ENCODE measurements around the gene FTCD.
A peak's percentile ranks its signal among the peaks of the same experiment; 100 is the strongest.
"Not testable (repeated sequence)": the region's sequence is repeated elsewhere in the genome, so short reads cannot be mapped to it uniquely, and the experiment has no call there.

The FTCD gene

DNA sequence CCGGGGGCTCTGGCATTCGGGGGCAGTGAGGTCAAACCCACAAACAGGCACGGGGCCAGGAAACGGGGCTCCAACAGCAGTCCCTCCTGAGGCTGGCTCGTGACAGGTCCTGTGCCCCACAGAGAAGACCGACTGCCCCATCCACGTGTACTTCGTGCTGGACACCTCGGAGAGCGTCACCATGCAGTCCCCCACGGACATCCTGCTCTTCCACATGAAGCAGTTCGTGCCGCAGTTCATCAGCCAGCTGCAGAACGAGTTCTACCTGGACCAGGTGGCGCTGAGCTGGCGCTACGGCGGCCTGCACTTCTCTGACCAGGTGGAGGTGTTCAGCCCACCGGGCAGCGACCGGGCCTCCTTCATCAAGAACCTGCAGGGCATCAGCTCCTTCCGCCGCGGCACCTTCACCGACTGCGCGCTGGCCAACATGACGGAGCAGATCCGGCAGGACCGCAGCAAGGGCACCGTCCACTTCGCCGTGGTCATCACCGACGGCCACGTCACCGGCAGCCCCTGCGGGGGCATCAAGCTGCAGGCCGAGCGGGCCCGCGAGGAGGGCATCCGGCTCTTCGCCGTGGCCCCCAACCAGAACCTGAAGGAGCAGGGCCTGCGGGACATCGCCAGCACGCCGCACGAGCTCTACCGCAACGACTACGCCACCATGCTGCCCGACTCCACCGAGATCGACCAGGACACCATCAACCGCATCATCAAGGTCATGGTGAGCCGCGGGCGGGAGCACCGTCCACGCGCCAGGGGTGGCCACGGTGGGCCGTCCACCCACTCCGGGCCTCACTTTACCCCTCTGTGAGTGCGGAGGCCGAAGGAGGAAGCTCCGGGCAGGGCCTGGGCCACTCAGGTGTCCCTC lies 43.3 kb downstream of the FTCD start:
- DNase-seq (ENCODE audit: low read depth in 2 of 2, low spot score in 1 of 2): no peak

DNA sequence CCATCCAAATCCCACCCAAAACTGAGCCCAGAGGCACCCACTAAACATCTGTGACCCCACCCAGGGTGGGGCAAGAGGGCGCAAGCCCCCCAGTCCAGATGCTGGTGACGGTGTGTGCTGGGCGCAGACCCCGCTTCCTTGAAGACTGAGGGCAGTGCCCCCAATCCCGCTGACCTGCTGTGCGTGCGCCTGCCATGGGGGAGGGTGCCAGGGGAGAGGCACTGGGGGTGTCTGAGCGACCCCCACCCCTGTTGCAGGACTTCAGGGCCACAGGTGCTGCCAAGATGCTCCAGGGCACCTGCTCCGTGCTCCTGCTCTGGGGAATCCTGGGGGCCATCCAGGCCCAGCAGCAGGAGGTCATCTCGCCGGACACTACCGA lies 44.2 kb downstream of the FTCD start:
- DNase-seq (ENCODE audit: low read depth in 2 of 2, low spot score in 1 of 2): no peak

DNA sequence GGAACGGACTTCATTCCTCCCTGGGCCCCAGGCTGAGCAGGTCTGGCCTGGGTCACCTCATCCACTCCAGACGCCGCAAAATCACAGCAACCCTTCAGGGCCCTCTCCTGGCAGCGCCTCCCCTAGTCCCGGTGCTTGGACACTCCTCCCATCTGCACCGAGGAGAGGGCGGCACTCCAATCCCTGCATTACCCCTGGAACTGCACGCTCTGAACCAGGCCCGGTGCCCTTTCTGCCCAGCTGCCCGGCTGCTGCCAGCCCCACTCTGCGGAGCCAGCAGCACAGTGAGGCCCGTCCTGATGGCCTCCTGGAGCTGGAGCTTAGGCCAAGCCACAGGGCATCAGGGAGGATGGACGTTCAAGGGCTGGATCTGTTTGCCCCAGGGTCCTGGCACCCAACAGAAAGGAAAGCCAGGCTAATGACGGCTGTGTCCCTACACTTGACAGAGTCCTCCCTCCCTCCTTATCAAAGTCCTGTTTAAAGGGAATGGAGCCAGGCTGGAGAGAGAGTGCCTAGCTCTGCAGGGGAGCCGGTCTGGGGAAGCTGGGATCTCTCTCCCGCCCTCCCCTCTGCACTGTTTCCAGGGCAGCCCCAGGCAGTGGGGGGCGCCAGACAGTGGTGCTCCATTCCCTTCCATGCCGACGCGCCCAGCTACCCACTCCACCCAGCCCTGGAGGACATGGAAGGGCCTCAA lies 44.7 kb downstream of the FTCD start:
- no peak for DNase-seq (ENCODE audit: low read depth in 2 of 2, low spot score in 1 of 2)

DNA sequence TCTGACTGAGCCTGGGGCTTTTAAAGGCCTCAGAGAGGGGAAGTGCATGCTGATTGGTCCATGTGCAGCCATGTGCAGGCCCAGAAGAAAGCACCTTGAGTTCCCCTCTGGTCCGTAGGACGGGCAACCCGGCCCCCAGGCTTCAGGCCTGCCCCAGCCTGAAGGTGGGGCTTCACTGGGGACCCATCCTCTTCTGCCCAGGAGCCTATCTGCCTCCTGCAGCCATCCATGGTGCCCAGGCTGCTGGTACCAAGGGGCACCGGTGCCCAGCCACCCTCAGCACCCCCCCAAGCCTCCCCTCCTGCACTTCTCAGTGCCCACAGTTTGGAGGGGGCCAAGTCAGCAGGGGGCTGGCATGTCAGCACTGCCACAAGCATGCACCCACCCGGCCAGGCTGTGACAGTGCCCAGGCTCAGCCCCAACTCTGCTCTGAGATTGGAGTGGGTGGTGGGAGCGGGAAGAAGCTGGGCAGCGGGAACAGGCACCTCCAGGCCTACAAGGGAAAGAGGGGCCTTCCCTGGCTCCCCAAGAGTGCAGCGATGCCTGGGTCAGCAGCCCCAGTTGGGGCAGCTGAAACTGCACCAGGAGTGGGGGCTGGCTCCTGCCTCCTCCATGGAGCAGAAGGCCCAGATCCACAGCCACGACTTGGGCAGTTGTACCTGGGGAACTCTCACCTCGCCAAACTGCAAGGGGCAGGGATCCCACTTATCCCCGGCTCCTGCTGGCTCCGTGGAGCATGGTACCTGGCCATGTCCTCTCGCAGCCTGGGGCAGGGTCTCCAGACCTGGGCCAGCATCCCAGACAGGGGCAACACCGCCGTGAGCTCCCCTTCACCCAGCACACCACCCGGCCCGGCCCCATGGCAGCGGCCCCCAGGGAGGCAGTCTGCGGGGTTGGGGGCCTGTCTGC lies 45.8 kb downstream of the FTCD start:
- DNase-seq (ENCODE audit: low read depth in 2 of 2, low spot score in 1 of 2): no peak

DNA sequence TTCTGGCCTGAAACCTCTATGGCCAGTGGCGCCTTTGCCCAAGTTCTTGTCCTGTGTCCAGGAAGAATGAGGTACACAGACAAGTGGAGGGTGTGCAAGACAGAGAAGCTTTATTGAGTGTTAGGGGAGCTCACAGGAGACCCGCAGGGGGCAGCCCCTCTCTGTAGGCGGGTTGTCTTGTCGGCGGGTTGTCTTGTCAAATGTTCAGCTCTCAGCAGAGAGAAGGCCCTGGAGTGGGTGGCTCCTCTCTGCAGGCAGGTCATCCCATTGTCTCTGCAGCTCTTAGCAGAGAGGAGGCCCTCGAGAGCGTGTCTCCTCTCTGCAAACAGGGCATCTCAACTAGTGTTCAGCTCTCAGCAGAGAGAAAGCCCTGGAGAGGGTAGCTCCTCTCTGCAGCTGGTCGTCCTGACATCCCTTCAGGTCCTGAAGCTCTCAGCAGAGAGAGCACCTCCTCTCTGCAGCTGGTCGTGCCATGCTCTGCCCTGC lies 46.5 kb downstream of the FTCD start:
- no peak for DNase-seq (ENCODE audit: low read depth in 2 of 2, low spot score in 1 of 2)

DNA sequence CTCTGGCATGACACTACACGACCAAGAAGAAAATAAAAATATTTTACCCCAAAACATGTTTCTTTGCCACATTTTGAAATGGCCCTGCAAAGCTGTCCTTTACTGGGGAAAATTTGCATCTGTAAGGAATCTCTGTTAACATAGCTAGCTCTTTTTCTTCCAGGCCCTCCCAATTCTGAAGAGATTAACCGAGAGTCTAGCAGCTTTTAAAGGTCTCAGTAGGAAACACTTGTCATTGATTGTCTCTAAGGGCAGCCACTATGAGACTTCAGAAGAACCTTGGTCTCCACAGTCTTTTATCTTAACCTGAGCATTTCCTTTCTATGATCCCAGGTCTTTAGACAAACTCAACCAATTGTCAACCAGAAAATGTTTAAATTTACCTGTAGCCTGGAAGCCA lies 48.0 kb downstream of the FTCD start:
- not testable (repeated sequence) for DNase-seq (ENCODE audit: low read depth in 2 of 2, low spot score in 1 of 2)

DNA sequence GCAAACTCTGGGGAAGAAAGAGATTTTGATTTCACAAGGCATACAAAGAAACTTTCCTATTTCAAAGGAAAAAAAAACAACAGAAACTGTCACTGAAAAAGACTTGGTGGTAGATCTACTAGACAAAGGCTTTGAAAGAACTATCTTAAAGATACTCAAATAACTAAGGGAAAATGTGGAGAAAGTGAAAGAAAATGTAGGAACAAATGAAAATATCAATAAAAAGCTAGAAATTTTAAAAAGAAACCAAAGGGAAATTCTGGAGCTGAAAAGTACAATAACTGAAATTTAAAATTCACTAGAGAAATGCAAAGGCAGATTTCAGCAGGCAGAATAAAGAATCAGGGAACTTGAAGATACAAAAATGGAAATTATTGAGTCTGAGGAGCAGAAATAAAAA lies 51.3 kb downstream of the FTCD start:
- no peak for DNase-seq (ENCODE audit: low read depth in 2 of 2, low spot score in 1 of 2)

DNA sequence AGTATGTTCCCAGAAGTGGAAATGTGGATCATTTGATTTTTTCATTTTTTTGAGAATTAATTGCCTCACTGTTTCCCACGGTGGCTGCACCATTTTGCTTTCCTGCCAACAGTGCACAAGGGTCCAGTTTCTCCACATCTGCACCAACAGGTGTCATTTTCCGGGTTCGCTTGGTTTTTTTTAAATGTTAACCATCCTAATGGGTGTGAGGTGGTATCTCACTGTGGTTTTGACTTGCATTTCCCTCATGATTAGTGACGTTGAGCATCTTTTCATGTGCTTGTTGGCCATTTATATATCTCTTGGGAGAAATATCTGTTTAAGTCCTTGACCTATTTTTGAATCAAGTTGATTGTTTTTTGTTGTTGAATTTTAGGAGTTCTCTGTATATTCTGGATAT lies 54.5 kb downstream of the FTCD start:
- no peak for DNase-seq (ENCODE audit: low read depth in 2 of 2, low spot score in 1 of 2)

DNA sequence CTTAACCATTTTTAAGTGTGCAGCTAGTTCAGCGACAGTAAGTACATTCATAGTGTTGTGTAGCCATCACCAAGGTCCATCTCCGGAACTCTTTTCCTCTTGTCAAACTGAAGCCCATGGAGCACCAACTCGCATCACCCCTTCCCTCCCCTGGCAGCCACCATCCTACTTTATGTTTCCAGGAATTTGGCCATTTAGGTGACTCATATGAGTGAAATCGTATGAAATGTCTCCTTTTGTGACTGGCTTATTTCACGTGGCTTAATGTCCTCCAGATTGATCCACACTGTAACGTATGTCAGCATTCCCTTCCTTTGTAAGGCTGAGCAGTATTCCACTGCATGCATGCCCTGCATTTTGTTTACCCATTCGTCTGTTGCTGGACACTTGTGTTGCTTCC lies 55.0 kb downstream of the FTCD start:
- DNase-seq (ENCODE audit: low read depth in 2 of 2, low spot score in 1 of 2): no peak

DNA sequence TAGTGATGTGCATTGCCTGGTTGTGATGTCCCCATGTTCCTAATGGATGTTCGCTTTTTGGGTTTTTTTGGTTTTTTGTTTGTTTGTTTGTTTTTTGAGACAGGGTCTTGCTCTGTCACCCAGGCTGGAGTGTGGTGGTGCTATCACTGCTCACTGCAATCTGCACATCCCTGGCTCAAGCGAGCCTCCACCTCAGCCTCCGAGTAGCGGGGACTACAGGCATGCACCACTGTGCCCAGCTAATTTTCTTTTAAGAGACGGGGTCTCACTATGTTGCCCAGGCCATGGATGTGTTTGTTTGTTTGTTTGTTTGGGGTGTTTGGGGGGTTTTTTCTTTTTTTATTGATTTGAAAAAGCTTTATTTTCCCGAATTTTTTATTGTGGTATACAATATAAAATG lies 55.4 kb downstream of the FTCD start:
- no peak for DNase-seq (ENCODE audit: low read depth in 2 of 2, low spot score in 1 of 2)

DNA sequence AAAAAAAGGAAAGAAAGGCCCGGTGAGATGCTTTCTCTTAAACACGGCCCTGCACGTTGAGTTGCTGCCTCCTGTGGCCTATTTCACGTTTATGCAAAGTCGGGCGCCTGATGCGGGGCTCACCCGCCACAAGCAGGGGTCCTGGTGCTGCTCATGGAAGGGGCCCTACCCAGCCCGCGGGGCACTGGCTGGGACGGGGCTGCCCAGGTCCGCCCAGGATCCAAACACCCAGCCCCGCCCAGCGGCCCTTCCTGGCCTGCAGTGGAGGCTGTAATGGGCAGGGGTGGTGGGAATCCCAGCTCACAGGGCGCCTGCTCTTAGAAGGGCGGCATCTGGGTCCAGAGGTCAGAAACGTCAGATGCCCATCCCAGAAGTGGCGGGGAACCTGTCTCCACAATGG lies 55.9 kb downstream of the FTCD start:
- DNase-seq (ENCODE audit: low read depth in 2 of 2, low spot score in 1 of 2): no peak

DNA sequence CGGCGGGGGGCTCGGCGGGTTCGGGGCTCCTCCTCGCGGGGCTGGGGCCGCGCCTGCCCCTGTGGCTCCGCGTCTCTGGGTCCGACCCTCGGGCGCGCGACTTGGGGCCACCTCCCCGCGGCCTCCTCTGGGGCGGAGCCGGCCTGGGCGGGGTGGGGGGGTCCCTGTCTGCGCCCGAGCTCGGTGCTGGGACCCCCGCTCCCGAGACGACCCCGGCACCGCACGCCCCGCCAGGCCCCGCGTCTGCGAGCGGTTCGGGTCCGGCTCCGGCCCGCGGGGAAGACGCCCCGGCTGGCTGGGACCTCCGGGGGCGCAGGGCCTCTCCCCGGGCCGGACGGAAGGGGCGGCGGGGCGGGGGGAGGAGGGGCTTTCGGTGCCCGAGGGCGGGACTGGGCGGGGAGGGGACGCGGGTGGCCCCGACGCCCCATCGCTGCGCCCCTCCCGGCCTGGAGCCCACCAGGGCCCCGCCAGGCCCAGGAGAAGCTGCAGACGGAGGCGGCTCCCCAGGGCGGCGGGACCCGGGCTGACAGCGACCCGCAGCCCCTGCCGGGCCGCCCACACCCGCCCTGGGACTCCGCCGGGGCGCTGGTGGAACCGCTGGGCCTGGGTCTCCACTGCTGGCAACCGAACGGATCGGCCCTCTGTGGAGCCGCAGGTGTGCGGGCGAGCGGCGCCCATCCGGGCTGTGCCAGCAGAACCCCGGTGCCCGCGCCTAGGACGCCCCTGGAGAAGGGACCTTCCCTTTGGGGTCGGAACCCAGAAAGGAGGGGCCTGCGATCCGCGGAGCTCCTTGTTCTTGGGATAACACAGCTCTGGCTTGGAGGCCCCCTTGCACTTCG lies 56.9 kb downstream of the FTCD start:
- no peak for DNase-seq (ENCODE audit: low read depth in 2 of 2, low spot score in 1 of 2)

DNA sequence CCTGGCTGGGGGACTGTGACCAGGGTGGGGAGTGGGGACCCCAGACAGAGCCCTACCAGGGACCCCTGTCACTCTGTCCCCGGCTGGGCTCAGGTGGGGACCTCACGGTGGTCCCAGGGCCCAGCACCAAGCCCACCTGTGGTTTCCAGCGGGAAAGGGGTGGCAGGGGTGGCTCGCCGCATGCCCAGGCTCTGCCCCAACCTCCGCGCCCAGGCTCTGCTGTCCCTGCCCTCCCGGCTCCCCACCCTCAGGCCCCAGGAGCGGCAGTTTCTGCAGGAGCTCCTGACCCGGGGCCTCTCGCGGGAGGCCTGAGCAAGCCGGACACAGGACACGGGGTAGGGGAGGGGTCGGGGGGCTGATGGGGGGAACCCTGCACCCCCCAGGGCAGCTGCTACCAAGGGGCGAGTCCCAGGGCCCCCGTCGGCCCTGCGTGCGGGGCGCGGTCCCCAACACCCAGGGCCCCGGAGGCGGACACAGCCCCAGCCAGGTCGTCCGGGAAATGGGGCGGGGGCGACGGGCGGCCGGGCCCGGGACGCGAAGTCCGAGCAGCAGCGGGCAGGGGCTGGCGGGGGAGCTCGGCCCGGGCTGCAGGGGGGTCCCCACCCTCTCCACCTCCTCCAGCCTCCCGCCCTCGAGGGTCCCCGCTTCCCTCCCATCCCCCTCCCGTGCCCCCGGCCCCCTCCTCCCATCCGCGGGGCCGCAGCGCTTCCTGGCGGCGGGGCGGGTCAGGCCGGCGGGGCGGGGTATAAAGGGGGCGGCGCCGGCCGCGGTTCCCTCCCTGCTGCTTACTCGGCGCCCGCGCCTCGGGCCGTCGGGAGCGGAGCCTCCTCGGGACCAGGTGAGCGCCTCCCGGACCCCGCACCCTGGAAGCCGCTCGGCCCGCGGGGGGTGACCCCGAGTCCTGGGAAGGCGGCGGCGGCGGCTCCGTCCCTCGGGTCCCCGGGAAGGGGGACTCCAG lies 57.8 kb downstream of the FTCD start, which contains the start of gene COL6A2:
Gene COL6A2, plus strand, starts transcription at position 777 of the 958 bp plus-strand sequence.
- DNase-seq (ENCODE audit: low read depth in 2 of 2, low spot score in 1 of 2): peak in 1 of 2 donors; percentile 28

DNA sequence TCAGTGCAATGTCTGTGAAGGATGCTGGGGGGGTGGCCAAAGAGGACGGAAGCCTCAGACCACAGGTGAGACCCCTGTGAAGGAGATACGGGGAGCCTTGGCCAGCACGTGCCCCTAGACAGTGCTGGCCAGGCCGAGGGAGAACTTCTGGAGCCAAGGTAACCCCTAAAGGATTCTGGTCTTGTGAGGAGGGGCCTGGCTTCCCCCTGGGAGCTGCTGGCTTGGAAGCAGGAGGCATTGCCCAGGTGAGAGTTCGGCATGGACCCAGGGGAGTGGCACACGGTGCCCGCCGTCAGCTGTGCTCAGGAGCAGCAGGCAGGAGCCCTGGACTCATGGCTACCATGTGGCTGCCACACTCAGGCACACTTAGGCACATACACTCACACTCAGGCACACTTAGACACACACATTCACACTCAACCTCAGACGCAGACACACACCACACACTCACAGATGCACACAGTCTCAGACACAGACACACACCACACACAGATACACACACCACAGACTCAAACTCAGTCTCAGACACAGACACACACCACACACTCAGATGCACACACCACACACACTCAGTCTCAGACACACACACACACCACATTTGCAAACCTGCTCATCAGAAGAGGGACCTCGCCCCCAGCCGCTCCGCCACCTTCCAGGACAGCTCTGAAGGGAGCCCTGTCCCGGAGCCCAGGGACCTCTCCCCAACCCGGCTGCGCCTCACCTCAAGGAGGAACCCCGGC lies 58.6 kb downstream of the FTCD start:
- no peak for DNase-seq (ENCODE audit: low read depth in 2 of 2, low spot score in 1 of 2)

DNA sequence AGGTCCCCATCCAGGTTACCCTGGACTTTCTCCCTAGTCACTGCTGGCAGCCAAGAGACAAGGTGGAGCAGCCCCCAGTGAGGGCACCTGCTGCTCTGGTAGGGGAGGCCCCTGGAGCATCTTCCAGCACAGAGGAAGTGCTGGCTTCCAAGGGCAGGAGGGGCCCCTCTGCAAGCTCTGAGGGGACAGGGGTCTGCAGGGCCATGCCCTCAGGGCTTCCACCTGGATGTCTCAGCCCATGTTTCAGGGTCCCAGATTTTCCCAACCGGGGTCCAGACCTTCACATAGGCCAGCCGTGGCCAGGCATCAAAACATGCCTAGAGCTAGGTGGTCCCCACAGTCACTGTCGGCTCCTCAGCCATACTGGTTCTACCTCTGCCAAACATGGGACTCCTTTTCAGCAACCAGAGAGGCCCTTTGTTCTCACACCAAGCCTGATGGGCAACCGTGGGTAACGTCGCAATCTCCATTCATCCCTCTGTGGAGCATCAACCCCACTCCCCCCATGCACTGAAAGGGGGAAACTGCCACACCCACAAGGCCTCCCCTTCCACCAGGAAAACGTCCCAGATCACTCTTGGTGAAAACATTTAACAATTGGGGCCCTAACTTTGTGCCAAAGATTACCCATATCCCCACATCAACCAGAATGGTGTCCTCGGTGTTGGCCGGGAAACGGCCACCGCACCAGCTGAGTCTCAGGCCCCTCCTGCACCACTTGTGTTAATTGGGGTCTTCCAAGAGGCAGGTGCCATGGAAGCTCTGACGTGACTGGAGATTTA lies 59.4 kb downstream of the FTCD start:
- no peak for DNase-seq (ENCODE audit: low read depth in 2 of 2, low spot score in 1 of 2)

DNA sequence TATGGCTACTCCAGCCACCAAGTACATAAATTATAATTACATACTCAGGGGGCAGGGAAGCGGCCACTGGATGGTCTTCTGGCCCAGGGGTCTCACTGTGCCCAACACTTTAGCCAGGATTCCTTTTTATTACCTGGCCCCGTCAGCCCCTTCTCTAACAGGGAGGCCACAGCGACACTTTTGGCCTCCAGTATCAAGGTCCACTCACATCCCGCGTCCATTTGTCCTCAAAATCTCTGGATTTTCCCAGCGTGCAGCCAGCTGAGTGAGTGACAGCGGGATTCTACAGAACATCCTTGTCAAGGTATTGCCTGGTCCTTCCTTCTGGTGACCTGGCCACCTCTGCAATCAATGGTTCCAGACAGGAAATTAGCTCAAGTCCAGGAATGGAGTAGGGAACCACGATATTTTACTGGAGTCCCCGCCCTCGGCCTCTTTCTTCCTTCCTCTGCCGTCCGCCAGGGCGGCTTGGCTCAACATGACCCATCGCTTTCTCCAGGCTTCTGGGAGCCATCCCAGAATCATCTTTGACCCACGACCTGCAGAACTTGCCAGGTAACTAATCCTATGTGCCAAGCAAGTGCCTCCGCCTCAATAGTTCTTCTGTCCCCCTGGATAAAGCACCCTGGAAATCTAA lies 60.2 kb downstream of the FTCD start:
- no peak for DNase-seq (ENCODE audit: low read depth in 2 of 2, low spot score in 1 of 2)

DNA sequence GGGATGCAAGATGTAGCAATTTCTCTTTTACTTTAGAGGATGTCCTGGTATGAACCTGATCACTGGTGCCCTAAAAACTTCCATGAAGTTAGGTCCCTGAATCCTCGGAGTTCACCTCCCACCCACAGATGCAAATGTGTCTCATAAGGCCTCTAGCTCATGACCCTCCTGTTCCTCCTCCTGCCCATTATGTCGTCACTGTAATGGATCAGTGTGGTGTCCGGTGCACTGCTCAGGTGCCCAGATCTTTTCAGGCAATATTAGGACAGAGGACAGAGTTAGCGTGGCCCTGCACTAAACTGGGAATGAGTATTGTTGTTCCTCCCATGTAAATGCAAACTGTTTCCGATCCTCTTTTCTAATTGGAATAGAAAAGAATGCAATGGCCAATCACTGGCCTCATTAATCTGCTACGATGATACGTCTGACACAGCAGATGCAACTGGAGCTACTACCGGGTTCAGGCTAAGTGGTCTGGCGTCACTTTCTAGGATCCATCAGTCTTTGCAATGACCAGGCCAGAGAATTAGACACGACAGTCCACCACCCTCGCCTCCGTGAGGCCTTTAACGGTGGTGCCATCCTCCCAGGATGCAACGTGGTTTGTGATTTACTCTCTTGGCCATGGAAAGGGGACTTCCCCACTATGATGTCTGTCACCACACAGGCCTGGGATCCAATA lies 60.8 kb downstream of the FTCD start:
- DNase-seq (ENCODE audit: low read depth in 2 of 2, low spot score in 1 of 2): no peak
